Measurements from ENCODE around the gene GNPNAT1.
"Not testable (repeated sequence)": the region's sequence is repeated elsewhere in the genome, so short reads cannot be mapped to it uniquely, and the experiment has no call there.

GNPNAT1 gene

DNA sequence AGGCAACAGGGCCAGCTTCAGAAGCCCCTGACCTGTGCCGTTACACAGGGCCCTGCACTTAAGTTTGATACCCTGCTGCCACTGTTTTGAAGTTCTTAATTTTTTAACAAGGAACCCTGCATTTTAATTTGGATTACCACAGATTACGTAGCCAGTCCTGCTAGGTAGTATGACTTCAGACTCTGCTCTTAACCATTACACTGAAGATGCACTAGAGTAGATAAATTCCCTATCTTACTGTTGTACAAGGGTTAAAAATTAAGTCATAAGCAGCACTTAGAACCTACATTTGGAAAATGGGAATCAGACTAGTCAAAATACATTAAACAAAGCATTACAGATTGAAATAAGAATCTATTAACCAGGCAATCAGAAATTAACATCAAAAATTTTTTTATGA lies 2.3 kb downstream of the GNPNAT1 start:
- DNase-seq, result no peak

- no peak for DNase-seq
Measured at GRCh38 chr14:52786887-52787286, 4.5 kb downstream of the GNPNAT1 start.

GRCh38 chr14:52783206-52783605 lies 8.2 kb downstream of the GNPNAT1 start:
- DNase-seq, result no peak

DNA sequence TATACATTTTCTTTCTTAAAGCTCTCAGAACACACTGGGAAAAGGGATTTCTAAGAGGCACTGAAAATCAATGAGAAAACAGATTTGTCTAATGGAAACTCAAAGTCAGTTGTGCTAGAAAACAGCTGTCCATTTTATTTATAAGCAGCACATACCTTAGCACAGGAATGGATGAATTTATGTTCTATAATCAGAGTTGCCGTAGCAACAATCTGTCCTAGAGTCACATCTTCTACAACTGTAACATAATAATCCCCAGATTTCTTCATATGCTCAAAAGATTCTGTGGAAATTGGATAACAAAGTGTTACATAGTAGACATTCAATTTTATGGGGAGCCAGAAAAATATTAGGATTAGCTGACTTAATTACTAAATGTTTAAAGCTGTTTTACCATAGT lies 9.8 kb downstream of the GNPNAT1 start:
- no peak for DNase-seq

DNA sequence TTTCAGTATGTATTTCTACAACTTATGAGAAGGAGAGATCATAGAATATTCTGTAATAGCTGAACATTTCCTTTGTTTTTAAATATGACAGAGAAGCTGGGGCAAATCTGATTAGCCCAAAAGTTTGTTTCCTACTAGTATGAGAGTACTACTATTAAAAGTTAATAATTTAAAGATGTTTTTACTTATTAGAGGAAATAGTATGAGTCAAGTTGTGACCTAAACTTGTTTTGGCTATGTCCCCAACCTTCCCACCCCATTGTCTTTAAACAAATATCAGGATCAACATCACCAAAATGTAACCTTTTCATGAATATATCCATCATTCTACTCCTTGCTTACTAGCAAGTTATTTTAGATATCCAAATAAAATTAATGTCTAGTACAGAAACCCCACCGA lies 10.5 kb downstream of the GNPNAT1 start:
- DNase-seq, result no peak

DNA sequence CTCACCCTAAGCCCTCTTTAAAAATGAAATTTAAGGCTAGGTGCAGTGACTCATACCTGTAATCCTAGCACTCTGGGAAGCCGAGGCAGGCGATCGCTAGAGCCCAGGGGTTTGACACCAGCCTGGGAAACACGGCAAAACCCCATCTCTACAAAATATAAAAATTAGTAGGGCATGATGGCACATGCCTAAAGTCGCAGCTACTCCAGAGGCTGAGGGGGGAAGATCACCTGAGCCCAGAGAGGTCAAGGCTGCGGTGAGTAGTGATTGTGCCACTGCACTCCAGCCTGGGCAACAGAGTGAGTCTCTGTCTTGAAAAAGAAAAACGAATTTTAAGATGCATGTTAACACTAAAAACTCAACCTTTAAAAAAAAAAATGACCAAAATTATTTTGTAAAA lies 12.7 kb downstream of the GNPNAT1 start:
- no peak for DNase-seq

DNA sequence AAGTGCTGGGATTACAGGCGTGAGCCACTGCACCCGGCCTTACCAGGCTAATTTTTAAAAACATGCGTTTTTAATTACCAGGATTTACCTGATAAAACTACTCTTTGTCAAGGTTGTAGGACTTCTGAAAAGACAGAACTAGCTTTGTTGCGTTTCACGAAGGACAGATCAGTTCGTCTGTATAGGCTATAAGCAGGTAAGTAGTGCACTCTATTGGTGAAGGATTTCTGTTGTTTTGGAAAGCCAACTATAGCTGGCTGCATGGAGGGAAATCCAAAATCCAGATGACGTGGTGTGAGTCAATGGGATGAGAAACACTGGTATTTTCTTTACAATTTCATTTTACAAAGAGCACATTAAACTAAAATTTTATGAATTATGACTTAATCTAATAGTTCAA lies 14.6 kb downstream of the GNPNAT1 start:
- DNase-seq, result no peak

DNA sequence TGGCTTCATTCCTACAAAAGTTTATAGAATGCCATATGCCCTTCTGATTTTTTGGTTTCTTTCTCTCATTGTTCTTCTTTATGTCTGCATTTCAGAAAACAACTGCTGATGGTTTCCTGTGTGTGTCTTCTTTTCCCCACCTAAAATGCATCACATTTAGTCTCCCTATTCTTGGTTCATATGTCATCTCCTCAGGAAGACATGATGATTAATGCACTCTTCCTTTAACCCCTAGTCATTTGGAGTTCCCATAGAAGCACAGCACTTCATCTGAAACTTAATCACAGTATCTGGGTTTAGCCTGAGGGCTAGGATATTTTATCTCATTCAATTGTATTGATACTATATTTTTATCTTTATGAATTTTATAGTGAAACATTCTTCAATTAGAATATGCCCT lies 21.5 kb downstream of the GNPNAT1 start:
- DNase-seq, result no peak

DNA sequence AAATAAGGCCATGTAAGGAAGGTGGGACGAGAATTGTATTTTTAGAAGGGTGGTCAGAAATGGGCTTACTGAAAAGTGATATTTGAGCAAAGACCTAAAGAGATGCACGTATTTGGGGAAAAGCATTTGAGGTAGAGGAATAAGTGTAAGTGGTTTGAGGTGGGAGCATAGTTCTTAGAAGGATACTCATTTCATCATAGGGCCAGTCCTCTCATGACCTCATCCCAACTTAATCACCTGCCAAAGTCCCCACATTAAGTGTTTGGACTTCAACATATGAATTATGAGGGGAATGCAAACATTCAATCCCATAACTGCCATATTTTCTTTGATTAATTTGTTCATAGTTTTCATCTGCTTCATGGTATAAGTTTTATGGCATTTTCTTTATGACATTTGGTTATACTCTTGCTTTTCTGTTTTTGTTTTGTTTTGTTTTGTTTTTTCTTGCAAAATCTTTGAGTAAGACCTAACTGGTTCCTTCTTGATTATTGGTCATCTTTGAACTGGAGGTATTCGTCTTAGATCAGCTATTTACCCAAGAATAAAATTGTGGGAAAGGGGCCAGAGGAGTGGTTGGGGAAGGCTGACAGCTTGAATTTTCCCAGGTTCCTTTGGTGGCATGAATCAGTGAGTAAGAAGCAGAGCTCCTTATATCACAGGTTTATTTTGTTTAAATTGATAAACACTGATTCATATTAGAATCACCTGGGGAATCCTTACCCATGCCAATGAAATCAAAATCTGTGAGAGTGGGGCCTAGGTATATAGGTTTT lies 24.2 kb downstream of the GNPNAT1 start:
- no peak for DNase-seq

GRCh38 chr14:52762923-52763322 lies 28.5 kb downstream of the GNPNAT1 start:
- not testable (repeated sequence) for DNase-seq

DNA sequence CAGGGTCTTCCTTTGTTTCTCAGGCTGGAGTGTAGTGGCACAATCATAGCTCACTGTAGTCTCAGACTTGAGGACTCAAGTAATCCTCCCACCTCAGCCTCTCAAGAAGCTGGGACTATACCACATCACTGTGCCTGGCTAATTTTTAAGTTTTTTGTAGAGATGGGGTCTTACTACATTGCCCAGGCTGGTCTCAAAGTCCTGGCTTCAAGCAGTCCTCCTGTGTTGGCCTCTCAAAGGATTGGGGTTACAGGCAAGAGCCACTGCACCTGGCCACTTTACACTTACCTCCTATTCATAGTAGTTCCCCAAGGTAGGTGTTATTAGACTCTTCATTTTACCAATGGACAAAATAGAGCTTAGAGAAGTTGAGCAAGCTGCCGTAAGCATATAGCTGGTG lies 32.3 kb downstream of the GNPNAT1 start:
- no peak for DNase-seq

DNA sequence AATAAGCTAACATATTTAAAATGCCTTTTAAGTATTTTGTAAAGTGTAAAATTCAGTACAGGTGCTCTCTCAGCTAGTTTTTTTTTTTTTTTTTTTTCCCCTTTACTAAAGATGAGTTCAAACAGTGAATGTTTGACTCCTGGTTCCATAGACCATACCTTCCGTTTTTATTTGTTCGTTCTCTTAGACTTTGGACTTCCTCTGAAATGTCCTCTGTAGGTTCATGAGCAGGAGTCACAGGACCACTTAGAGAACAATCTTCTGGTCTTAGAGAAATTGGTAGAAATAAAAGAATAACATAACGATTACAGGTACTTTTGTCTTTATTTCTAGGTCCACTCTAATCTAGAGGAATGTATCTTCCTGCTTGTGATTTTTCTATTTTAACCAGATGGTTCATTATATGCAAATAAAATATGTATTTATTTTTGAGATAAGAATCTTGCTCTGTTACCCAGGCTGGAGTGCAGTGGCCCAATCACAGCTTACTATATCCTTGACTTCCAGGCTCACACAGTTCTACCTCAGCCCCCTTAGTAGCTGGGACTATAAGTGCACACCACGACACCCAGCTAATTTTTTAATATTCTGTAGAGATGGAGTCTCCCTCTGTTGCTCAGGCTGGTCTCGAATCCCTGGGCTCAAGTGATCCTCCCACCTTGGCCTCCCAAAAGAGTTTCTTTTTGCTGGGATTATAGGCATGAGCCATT lies 35.6 kb downstream of the GNPNAT1 start:
- no peak for DNase-seq

DNA sequence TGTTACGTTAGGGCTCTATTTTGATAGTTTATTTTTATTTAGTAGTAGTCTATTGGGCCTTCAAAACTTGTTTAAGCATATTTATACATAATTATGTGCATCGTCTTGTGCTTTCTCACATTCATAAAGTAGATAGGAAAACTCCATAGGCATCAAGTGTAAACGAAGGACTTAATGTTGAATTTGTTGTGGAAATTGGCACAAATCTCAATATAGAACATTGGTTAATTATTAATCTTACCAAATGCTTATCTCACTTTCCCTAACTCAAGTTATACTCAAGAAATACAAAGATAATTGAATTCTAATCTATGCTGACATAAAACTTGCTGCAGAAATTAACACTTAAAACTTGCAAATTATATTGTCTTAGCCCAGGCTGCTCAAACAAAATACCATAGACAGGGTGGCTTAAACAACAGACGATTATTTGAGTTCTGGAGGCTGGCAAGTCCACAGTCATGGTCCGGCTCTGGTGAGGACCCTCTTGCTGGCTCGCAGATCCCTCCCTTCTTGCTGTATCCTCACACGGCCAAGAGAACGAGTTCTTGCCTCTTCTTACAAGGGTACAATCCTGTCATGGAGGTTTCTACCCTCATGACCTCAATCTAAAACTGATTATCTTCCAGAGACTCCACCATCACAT lies 42.6 kb downstream of the GNPNAT1 start:
- no peak for DNase-seq

GRCh38 chr14:52741865-52742264 lies 49.5 kb downstream of the GNPNAT1 start:
- DNase-seq, result peak; percentile 50

DNA sequence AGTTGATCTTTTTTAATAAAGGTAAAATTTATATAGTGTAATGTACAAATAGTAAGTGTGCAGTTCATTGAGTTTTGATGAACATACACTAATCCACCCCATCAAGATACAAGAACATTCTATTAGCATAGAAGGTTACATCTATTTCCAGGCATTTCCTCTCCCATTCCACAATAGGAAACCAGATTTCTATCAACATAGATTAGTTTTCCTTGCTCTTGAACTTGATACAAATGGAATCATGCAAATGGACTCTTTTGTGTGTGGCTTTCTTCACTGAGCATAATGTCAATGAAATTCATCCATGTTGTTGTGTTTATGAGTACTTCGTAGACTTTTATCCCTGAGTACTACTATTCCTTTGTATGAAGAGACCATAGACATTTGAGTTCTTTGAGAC lies 50.7 kb downstream of the GNPNAT1 start:
- DNase-seq, result no peak

GRCh38 chr14:52738409-52738808 lies 53.0 kb downstream of the GNPNAT1 start:
- DNase-seq, result no peak

DNA sequence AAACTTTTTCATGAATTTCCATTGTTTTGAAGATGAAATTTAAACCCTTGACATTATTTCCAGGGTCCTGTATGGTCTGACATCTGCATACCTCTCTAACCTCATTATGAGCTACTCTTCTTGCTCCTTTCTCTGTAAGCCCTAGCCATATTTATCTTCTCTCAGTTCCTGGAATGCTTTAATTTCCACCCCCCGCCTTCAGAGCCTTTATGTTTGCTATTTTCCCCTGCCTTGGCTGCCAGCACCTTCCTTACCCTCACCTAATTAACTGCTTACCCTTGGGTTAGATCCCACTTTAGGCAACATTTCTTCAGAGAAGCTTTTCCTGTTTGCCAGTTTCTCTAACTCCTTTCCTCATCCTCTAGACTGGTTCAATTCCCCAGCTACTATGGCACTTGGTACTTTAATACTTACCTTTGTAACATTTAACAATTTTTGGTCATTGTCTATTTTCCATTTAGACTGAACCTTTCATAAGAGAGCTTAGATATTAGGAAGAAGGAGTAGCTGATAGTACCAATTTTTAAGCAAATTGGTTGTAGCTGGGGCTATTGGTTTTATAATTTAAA lies 55.4 kb downstream of the GNPNAT1 start:
- no peak for DNase-seq

- DNase-seq, result no peak
Measured at GRCh38 chr14:52733824-52734223, 57.6 kb downstream of the GNPNAT1 start.

GRCh38 chr14:52730709-52731111 lies 60.7 kb downstream of the GNPNAT1 start:
- DNase-seq, result no peak

GRCh38 chr14:52729925-52730708 lies 61.3 kb downstream of the GNPNAT1 start, which contains the start of gene STYX:
Gene STYX (plus strand): TSS chr14:52730166. CDS start chr14:52730475, 309 bp downstream.
- peak; percentile 97 for DNase-seq

GRCh38 chr14:52729585-52729924 lies 61.9 kb downstream of the GNPNAT1 start:
- DNase-seq, result no peak

DNA sequence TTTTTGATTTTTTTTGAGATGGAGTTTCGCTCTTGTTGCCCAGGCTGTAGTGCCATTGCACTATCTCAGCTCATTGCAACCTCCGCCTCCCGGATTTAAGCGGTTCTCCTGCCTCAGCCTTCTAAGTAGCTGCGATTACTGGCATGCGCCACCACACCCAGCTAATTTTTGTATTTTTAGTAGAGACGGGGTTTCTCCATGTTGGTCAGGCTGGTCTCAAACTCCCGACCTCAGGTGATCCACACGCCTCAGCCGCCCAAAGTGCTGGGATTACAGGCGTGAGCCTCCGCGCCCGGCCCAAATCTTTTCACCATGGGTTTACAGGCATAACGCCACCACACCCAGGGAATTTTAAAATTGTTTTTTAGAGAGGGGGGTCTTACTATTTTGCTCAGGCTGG lies 62.4 kb downstream of the GNPNAT1 start:
- not testable (repeated sequence) for DNase-seq

DNA sequence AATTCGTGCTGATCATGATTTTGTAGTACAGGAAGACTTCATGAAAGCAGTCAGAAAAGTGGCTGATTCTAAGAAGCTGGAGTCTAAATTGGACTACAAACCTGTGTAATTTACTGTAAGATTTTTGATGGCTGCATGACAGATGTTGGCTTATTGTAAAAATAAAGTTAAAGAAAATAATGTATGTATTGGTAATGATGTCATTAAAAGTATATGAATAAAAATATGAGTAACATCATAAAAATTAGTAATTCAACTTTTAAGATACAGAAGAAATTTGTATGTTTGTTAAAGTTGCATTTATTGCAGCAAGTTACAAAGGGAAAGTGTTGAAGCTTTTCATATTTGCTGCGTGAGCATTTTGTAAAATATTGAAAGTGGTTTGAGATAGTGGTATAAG lies 63.9 kb downstream of the GNPNAT1 start:
- DNase-seq, result not testable (repeated sequence)
